ENCODE results near the gene SIRPB2. TPM values are rescaled to one million over a fixed set of nuclear protein-coding genes. Genes with fewer than 3 reads are reported as not detected.

Gene SIRPB2
- total RNA-seq, 1 donor, result not detected

GRCh38 chr20:1467082-1467354 is 24.2 kb downstream of the SIRPB2 start:
- no peak overlapping the region for H3K4me3 ChIP-seq (ENCODE audit: low read depth, low read length)
- no peak for TF ChIP-seq CTCF (IDR thresholded peaks at IDR 0.05; ENCODE audit: insufficient read depth, low read depth, low read length)
- no peak for DNase-seq (ENCODE audit: low read depth)

GRCh38 chr20:1466211-1467081 is 24.8 kb downstream of the SIRPB2 start, which contains the start of gene NSFL1C:
Gene NSFL1C (minus strand): TSS chr20:1466849. CDS start chr20:1466824, 25 bp downstream.
- peak within 1 kb of the TSS; percentile 88 for H3K4me3 ChIP-seq (ENCODE audit: low read depth, low read length)
- peak; percentile 96 for DNase-seq (ENCODE audit: low read depth)
- TF ChIP-seq CTCF (IDR thresholded peaks at IDR 0.05; ENCODE audit: insufficient read depth, low read depth, low read length), result peak; percentile 82

GRCh38 chr20:1465470-1466210 is 25.6 kb downstream of the SIRPB2 start:
- no peak for TF ChIP-seq CTCF (IDR thresholded peaks at IDR 0.05; ENCODE audit: insufficient read depth, low read depth, low read length)
- no peak for DNase-seq (ENCODE audit: low read depth)
- peak overlapping the region; percentile 88 for H3K4me3 ChIP-seq (ENCODE audit: low read depth, low read length)

GRCh38 chr20:1463971-1464570 is 27.1 kb downstream of the SIRPB2 start:
- H3K4me3 ChIP-seq (ENCODE audit: low read depth, low read length), result no peak overlapping the region
- no peak for DNase-seq (ENCODE audit: low read depth)
- TF ChIP-seq CTCF (IDR thresholded peaks at IDR 0.05; ENCODE audit: insufficient read depth, low read depth, low read length), result no peak

- TF ChIP-seq CTCF (IDR thresholded peaks at IDR 0.05; ENCODE audit: insufficient read depth, low read depth, low read length), result no peak
- no peak for DNase-seq (ENCODE audit: low read depth)
- no peak overlapping the region for H3K4me3 ChIP-seq (ENCODE audit: low read depth, low read length)
These were observed 28.4 kb downstream of the SIRPB2 start for GRCh38 chr20:1462834-1463233.

GRCh38 chr20:1462001-1462400 is 29.2 kb downstream of the SIRPB2 start:
- TF ChIP-seq CTCF (IDR thresholded peaks at IDR 0.05; ENCODE audit: insufficient read depth, low read depth, low read length), result no peak
- no peak overlapping the region for H3K4me3 ChIP-seq (ENCODE audit: low read depth, low read length)
- no peak for DNase-seq (ENCODE audit: low read depth)

Data from fibroblast of villous mesenchyme (primary cell).